CD4-positive, alpha-beta T cell treated with Interleukin-4 for 1 hour (primary cell): ENCODE results near the gene NLGN3.
A peak's percentile ranks its signal among the peaks of the same experiment; 100 is the strongest.

Experiments
- DNase-seq, 2 donors: peaks; one replicate each; pipeline ENCODE4 v3.0.0-alpha.2; 2020 to 2022

NLGN3 gene

DNA sequence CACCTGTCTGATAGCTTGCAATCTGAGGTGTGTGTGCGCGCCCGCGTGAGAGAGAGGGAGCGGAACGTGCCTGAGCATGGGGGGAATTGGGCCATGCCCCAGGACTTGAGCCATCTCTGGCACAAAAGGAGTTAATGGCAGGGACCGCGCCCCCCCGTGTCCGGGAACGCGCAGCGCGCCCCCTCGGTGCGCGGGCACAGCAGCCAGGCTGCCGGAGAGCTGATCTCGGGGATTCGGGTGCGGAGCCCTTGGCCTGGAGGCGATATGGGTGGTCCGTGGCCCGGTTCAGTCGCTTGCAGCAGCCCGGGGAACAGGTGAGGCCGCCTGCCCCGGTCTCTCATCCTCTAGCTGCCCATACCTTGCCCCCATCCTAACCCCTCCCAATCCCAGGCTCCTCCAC, at the start of gene NLGN3:
NLGN3 (plus strand) TSS at position 191 of the 400 bp plus-strand sequence. CDS start 2,909 bp downstream, outside the sequence.
- DNase-seq = no peak

GRCh38 chrX:71095033-71095432, 49.6 kb upstream of the NLGN3 start:
- no peak for DNase-seq

GRCh38 chrX:71095555-71095980, 49.1 kb upstream of the NLGN3 start, which contains the start of gene FOXO4:
FOXO4 (plus strand) TSS chrX:71095851; CDS start chrX:71096529, 678 bp downstream.
- peak; percentile 92 to 94 for DNase-seq

DNA sequence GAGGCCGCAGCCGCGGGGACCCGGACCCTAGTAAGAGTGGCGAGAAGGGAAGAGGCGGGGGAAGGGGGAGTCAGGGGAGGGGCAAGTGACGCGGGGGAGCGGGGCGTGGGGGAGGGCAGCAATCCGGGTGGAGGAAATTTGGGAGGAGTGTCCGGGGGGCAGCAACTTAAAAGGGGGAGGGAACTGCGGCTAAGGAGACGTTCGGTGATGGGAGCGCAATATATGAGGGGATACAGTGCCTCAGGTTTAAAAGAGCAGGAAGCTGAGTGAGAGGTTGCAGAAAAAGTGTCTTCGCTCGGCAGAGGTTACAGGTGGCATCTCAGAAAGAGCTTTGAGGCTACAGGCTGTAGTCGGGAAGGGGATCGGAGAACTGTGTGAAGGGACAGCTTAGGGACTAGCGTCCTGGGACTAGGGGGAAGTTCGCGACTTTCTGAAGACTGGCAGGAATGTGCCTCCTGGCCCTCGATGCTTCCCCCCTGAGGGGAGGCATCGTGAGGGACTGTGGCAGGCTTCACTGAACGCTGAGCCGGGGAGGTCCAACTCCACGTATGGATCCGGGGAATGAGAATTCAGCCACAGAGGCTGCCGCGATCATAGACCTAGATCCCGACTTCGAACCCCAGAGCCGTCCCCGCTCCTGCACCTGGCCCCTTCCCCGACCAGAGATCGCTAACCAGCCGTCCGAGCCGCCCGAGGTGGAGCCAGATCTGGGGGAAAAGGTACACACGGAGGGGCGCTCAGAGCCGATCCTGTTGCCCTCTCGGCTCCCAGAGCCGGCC, 48.5 kb upstream of the NLGN3 start:
- DNase-seq = peak in 1 of 2 donors; percentile 82

- no peak for DNase-seq
Observed at GRCh38 chrX:71096760-71097032, 47.9 kb upstream of the NLGN3 start.

DNA sequence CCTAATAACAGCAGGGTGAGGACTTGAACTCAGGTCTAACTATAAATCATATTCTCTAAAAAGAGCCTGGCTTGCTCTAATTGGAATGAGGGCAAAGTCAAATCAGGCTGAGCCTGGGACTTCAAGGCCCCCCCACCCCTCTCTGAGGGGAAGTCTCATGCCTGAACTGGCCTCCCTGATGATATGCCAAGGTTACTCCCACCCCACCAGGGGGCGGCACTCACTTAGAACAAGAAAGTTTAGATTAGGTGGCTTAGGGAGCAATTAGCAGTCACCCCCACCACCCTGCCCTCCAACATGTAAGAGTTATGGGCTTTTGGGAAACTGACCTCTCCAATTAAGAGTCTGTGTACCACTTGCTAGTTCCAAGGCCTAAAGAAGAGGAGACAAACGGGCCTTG, 46.3 kb upstream of the NLGN3 start:
- DNase-seq = peak; percentile 82 to 84

DNA sequence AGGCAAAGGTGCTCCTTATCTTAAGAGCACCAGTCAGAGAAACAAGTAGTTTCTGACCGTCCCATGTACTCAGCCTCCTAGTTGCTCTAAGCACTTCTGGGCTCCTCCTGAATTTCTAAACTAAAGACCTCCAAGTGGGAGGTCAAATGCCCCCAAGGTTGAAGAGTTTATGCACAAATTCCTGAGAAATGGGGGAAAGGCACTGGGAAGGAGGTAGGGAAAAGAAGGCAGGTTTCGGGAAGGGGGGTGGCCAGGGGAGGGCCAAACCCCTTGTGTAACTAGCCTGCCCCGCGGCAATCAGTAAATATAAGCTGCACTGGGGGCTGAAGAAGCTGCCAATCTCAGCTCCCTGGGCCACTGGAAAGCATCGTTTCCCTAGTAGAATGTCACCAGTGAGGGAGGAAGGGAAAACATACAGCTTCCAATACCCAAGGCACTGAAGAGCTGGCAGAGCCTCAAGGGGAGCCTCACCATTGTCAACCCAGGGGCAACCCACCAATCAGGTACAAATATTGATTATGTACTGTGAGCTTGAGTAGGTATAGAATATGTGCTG, 45.6 kb upstream of the NLGN3 start:
- no peak for DNase-seq

DNA sequence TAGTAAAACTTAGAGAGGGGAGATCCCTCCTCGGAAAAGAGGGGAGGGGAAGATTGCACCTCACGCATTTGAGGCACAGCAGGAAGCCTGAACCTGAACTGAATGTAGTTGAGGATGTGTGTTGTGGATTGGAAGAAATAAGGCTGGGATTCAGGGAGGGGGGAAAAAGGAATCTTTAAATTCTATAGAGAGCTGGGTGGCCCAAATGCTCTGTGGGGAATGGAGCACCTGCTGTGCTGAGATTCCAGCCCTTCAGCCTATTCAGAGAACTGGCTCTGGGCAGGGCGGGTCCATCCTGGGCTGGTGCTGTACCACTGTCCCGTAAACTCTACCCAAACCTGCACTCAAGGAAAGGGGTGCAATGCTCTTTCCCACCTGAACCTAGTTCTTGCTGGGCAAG, 44.9 kb upstream of the NLGN3 start:
- DNase-seq = no peak

DNA sequence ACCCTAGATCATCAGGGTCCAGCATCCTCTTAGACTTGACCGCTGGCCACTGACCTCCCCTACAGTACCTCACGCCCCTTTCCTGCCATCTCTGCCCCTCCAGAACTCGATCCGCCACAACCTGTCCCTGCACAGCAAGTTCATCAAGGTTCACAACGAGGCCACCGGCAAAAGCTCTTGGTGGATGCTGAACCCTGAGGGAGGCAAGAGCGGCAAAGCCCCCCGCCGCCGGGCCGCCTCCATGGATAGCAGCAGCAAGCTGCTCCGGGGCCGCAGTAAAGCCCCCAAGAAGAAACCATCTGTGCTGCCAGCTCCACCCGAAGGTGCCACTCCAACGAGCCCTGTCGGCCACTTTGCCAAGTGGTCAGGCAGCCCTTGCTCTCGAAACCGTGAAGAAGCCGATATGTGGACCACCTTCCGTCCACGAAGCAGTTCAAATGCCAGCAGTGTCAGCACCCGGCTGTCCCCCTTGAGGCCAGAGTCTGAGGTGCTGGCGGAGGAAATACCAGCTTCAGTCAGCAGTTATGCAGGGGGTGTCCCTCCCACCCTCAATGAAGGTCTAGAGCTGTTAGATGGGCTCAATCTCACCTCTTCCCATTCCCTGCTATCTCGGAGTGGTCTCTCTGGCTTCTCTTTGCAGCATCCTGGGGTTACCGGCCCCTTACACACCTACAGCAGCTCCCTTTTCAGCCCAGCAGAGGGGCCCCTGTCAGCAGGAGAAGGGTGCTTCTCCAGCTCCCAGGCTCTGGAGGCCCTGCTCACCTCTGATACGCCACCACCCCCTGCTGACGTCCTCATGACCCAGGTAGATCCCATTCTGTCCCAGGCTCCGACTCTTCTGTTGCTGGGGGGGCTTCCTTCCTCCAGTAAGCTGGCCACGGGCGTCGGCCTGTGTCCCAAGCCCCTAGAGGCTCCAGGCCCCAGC, 43.8 kb upstream of the NLGN3 start:
- peak in 1 of 2 donors; percentile 30 for DNase-seq

GRCh38 chrX:71102292-71102691, 42.3 kb upstream of the NLGN3 start:
- no peak for DNase-seq

DNA sequence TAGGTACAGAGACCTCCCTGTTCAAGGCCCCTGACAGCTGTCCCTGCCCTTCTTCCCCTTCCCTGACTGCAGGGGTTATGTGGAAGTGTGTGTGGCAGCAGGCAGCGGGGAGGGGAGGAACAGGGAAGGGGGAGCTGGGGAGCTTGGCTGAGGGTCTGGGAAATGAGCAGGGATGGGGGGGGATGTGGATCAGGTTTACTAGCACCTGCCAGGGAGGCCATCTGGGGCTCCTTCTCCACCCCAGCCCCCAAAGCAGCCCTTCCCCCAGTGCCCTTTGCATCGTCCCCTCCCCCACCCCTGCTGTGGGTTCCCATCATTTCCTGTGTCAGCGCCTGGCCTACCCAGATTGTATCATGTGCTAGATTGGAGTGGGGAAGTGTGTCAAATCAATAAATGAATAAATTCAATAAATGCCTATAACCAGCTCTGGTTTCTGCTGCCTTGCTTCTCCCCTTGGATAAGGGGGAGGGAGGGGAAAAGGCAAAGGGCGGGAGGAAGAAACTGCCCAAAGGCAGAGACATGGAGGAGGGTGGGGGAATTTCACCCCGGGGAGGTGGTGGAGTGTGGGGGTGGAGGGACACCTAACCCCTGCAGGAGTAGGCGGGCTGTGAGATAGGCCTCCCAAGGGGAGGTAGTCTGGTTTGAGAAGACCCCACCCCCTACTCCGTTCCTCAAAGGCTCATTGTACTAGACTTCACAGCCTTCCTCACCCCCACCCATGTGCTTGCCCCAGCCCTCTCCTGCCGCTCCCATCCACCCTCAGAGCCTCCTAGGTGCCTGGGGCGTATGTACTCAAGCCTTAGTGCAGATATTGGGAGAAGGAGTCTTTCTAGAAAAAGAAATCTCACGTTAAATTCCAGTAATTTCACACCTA, 41.3 kb upstream of the NLGN3 start:
- DNase-seq = peak; percentile 59 to 71

DNA sequence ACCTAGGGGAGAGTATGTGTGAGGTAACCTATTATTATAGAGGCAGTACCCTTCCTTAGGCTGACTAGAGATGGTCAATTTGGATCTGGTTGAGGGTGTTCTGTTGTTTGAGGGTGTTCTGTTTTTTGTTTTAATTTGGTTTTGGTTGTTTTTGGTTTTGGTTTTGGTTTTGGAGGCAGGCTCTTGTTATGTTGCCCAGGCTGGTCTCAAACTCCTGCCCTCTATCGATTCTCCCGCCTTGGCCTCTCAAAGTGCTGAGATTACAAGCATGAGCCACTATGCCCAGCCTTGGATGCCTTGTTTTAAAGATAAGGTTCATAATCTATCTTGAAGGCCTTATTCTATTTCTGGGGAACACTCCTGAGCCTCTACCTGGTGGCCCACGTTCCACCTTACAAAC, 39.0 kb upstream of the NLGN3 start:
- peak in 1 of 2 donors; percentile 49 for DNase-seq

GRCh38 chrX:71106427-71106826, 38.2 kb upstream of the NLGN3 start, which contains the start of gene CXorf65:
CXorf65 (minus strand) TSS chrX:71106740; CDS start chrX:71106556, 184 bp downstream.
- DNase-seq = peak; percentile 25 to 58

GRCh38 chrX:71107245-71107644, 37.4 kb upstream of the NLGN3 start:
- no peak for DNase-seq

DNA sequence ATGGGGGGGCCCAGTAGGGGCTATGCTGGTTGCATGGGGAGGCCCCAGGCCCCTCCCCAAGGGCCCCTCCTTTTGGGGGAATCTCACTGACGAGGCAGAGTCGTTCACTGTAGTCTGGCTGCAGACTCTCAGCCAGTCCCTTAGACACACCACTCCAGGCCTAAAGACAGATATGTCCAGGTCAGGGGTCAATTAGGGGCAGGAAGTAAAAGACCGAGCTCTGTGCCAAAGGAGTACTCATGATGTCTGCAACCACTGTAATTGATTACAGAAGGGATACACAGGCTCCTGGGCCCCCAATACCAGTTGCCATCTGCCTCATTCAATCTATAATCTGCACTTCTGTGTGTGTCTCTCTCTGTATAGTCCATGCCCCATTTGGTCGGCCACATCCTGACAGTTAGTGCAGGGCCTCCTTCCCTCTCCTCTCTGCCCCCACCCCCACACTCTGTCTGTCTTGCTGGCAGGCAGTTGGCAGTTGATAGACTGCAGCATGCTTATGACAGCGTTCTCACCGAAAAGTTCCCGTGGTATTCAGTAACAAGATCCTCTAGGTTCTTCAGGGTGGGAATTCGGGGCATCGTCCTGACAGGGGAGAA, 36.8 kb upstream of the NLGN3 start:
- DNase-seq = peak; percentile 42 to 57

GRCh38 chrX:71109051-71109450, 35.6 kb upstream of the NLGN3 start:
- DNase-seq = no peak

DNA sequence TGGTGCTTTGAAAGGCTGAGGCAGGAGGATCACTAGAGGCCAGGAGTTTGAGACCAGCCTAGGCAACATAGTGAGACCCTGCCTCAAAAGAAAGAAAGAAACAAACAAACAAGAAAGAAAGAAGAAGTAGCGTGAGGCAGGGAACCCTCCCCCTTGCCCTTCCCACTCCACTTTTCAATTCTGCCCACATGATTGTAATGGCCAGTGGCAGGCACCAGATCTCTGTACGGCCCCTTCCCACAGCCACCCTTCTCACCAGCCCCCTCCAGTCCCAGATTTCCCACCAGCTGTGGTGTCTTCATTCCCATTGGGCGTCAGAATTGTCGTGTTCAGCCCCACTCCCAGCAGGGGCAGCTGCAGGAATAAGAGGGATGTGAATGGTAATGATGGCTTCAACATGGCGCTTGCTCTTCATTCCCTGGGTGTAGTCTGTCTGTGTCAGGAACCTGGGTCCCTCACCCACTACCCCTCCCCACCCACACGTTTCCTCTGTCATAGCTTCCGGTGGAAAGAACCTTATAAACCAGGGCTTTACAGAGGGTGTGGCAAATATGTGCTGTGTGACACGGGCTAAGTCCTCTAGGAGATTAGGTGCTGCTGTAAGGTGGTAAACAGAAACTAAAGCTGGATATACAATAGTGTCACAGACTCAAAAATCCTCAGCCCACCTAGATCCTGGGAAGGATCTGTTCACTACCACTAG, 33.3 kb upstream of the NLGN3 start, which contains the start of gene IL2RG:
IL2RG (minus strand) TSS at position 437 of the 703 bp plus-strand sequence; CDS start at position 399, 38 bp downstream.
- DNase-seq = peak; percentile 92 to 93

DNA sequence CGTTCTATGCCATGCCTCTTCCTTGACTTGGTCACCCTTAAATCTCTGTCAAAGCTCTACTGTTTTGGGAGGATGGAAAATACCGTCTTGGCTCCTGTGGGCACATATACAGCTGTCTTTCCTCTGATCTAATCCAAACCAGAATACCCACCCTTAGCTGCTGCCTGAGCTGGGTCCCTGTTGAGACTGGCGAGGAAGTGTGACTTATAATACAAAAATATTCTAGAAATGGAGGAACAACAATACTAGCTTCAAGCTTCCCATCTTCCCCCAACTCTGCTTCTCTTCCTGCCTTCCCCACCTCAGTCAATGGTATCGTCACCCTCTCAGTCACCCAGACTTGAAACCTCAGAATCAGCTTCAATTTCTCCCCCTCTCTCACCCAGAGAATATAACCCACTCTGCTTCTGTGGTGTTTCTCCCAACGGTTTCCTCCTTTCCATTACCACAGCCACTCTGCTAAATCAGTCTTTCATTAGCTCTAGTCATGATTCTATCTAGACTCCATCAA, 32.7 kb upstream of the NLGN3 start:
- DNase-seq = peak; percentile 35 to 68

- no peak for DNase-seq
Observed at GRCh38 chrX:71117358-71117757, 27.3 kb upstream of the NLGN3 start.

GRCh38 chrX:71118032-71118984, 26.3 kb upstream of the NLGN3 start, which contains the start of gene MED12:
MED12 (plus strand) TSS chrX:71118596; CDS start chrX:71118755, 159 bp downstream.
- DNase-seq = peak; percentile 85 to 87
